IMR-90 (cell line): ENCODE data around the gene CALY. TPM values are rescaled to one million over a fixed set of nuclear protein-coding genes. Genes with fewer than 3 reads are reported as not detected.

Experiments
- ATAC-seq: fragments of 200-7000 bp; cut with Tn5 transposase; 2 replicates; pipeline ENCODE4 v1.9.1; 2020; ENCODE audit warnings: low read depth, mild to moderate bottlenecking, moderate library complexity
- BruUV-seq: library from RNA; stranded (reverse); fragments of 400-500 nt; replicated peaks from 2 replicates; lab custom pipeline; 2021; lab: Mats Ljungman, UMichigan
- CTCF ChIA-PET: fragments of 300-600 bp; formaldehyde crosslinking; extraction: SDS; loops from one replicate; lab custom pipeline; 2021; ENCODE audit warnings: antibody characterized with exemption; lab: Yijun Ruan, JAX
- POLR2A ChIA-PET: fragments of 300-600 bp; sonication (Branson Sonifier 250); formaldehyde crosslinking; loops from one replicate; lab custom pipeline; 2022; ENCODE audit warnings: antibody characterized with exemption; ENCODE audit not compliant: unreplicated experiment; lab: Charles Lee
- DNase-seq: peaks from one replicate; pipeline ENCODE4 v3.0.0; 2013
- H2AFZ ChIP-seq: replicated peaks from 2 replicates; pipeline ENCODE3; 2013; ENCODE audit warnings: low read length, mild to moderate bottlenecking; ENCODE audit not compliant: poor library complexity
- H2AK5ac ChIP-seq: 2 replicates; pipeline ENCODE4 v1.6.1; 2013; ENCODE audit warnings: low read depth, low read length, inconsistent platforms
- H2AK9ac ChIP-seq: replicated peaks from 2 replicates; pipeline ENCODE3; 2013; ENCODE audit warnings: mild to moderate bottlenecking, low read depth, low read length, moderate library complexity; ENCODE audit not compliant: poor library complexity
- H2BK120ac ChIP-seq: 2 replicates; pipeline ENCODE4 v1.6.1; 2013; ENCODE audit warnings: low read depth, low read length, inconsistent platforms
- H2BK15ac ChIP-seq: 3 replicates; pipeline ENCODE4 v1.6.1; 2013; ENCODE audit warnings: low read depth, low read length, inconsistent platforms
- H2BK20ac ChIP-seq: 2 replicates; pipeline ENCODE4 v1.6.1; 2013; ENCODE audit warnings: low read depth, mild to moderate bottlenecking, inconsistent platforms, low read length, moderate library complexity
- H2BK5ac ChIP-seq: 2 replicates; pipeline ENCODE4 v1.6.1; 2013; ENCODE audit warnings: mild to moderate bottlenecking, low read depth, low read length, inconsistent platforms; ENCODE audit not compliant: poor library complexity, severe bottlenecking
- H3K14ac ChIP-seq: replicated peaks from 2 replicates; pipeline ENCODE4 v1.6.1; 2013; ENCODE audit warnings: low read depth, low read length, inconsistent platforms
- H3K18ac ChIP-seq: 2 replicates; pipeline ENCODE4 v1.6.1; 2013; ENCODE audit warnings: low read depth, low read length, control low read depth
- H3K23ac ChIP-seq: 2 replicates; pipeline ENCODE4 v1.6.1; 2013; ENCODE audit warnings: low read depth, low read length, inconsistent platforms
- H3K27ac ChIP-seq: 2 replicates; pipeline ENCODE4 v1.5.1; 2013; ENCODE audit warnings: mild to moderate bottlenecking, control low read depth, low read length; ENCODE audit not compliant: insufficient read depth
- H3K27me3 ChIP-seq: 2 replicates; pipeline ENCODE4 v1.6.1; 2013; ENCODE audit warnings: low read length; ENCODE audit not compliant: control insufficient read depth, insufficient read depth
- H3K36me3 ChIP-seq: 2 replicates; pipeline ENCODE4 v1.6.1; 2013; ENCODE audit warnings: low read length, mixed read lengths; ENCODE audit not compliant: control insufficient read depth, insufficient read depth
- H3K4ac ChIP-seq: 2 replicates; pipeline ENCODE4 v1.6.1; 2013; ENCODE audit warnings: low read depth, low read length, inconsistent platforms
- H3K4me1 ChIP-seq: 2 replicates; pipeline ENCODE4 v1.6.1; 2013; ENCODE audit warnings: low read length, mixed read lengths; ENCODE audit not compliant: control insufficient read depth, insufficient read depth
- H3K4me2 ChIP-seq: 2 replicates; pipeline ENCODE4 v1.6.1; 2013; ENCODE audit warnings: low read depth, mild to moderate bottlenecking, control low read depth, low read length, moderate library complexity
- H3K4me3 ChIP-seq: 2 replicates; pipeline ENCODE4 v1.5.1; 2013; ENCODE audit warnings: low read depth, mild to moderate bottlenecking, control low read depth, low read length, moderate library complexity; ENCODE audit not compliant: insufficient read depth
- H3K56ac ChIP-seq: 2 replicates; pipeline ENCODE4 v1.6.1; 2013; ENCODE audit warnings: low read length, inconsistent platforms; ENCODE audit not compliant: insufficient read depth; ENCODE audit errors: extremely low read depth
- H3K79me1 ChIP-seq, 2 experiments: 2 replicates each; pipeline ENCODE4 v1.6.1; 2013; ENCODE audit warnings: low read length in 2 of 2, inconsistent platforms in 1 of 2, low read depth in 1 of 2
- H3K9ac ChIP-seq: 2 replicates; pipeline ENCODE4 v1.6.1; 2013; ENCODE audit warnings: low read depth, low read length, control low read depth
- H3K9me1 ChIP-seq: 2 replicates; pipeline ENCODE4 v1.6.1; 2013; ENCODE audit warnings: low read length, inconsistent platforms; ENCODE audit not compliant: insufficient read depth
- H3K9me3 ChIP-seq: 2 replicates; pipeline ENCODE4 v1.6.1; 2013; ENCODE audit warnings: low read length; ENCODE audit not compliant: control insufficient read depth, insufficient read depth
- H4K20me1 ChIP-seq: 2 replicates; pipeline ENCODE4 v1.6.1; 2013; ENCODE audit warnings: low read length, inconsistent platforms; ENCODE audit not compliant: insufficient read depth
- H4K5ac ChIP-seq: 2 replicates; pipeline ENCODE4 v1.6.1; 2013; ENCODE audit warnings: mild to moderate bottlenecking, low read depth, low read length, control low read depth
- H4K8ac ChIP-seq, 2 experiments: 2 replicates each; pipeline ENCODE4 v1.6.1; 2013; ENCODE audit warnings: low read depth in 2 of 2, low read length in 2 of 2, control low read depth in 1 of 2, inconsistent platforms in 1 of 2
- H4K91ac ChIP-seq: 2 replicates; pipeline ENCODE4 v1.6.1; 2013; ENCODE audit warnings: low read depth, low read length, inconsistent platforms; ENCODE audit not compliant: insufficient read depth
- MAZ ChIP-seq: IDR thresholded peaks from 2 replicates; pipeline ENCODE4 v1.6.1; 2012; ENCODE audit warnings: low read depth, mild to moderate bottlenecking, low read length, improper control_type of control experiment, moderate library complexity, borderline replicate concordance
- RCOR1 ChIP-seq: IDR thresholded peaks from 2 replicates; pipeline ENCODE4 v1.6.1; 2012; ENCODE audit warnings: mild to moderate bottlenecking, low read length, improper control_type of control experiment; ENCODE audit not compliant: insufficient replicate concordance
- RFX5 ChIP-seq: IDR thresholded peaks from 2 replicates; pipeline ENCODE4 v1.8.0; 2012; ENCODE audit warnings: low read depth, mild to moderate bottlenecking, low read length, moderate library complexity
- WGBS, 2 experiments: methylation state at CpG; one replicate each; pipeline versions ENCODE4 v1.1.5 to v1.1.7; 2013; ENCODE audit warnings: missing lambda C conversion rate in 2 of 2; ENCODE audit not compliant: insufficient read length in 1 of 2; ENCODE audit errors: extremely low coverage in 2 of 2; 5-methylcytosine and 5-hydroxymethylcytosine counted together
- dilution Hi-C: fragments of 300-500 bp; cut with HindIII; formaldehyde crosslinking; loops from one replicate; pipeline ENCODE4 v1.14.3; 2018; ENCODE audit warnings: low sequenced_read_pairs; ENCODE audit not compliant: unreplicated experiment
- in situ Hi-C: fragments of 300-500 bp; cut with MboI; formaldehyde crosslinking; loops from 3 replicates; pipeline ENCODE4 v1.14.3; 2019; ENCODE audit warnings: low sequenced_read_pairs, inconsistent platforms, mixed read lengths
- intact Hi-C: fragments of 100-400 bp; cut with micrococcal nuclease; formaldehyde crosslinking; loops from 2 replicates; pipeline ENCODE4 v1.10.0; 2022
- polyA plus RNA-seq, 3 experiments: library from polyadenylated mRNA; depleted of rRNA; stranded (reverse); fragments of >200 nt; gene quantifications; 2 replicates each; pipeline ENCODE4 v1.2.3, GENCODE V29; 2012; ENCODE audit warnings: low replicate concordance in 1 of 3
- total RNA-seq: library from RNA; depleted of rRNA; stranded (reverse); fragments of >200 nt; gene quantifications from 2 replicates; pipeline ENCODE4 v1.2.3, GENCODE V29; 2012
- TF ChIP-seq, protein P1 (sequence below): conservative IDR thresholded peaks from 2 replicates; pipeline ENCODE4 v1.5.1; 2012; ENCODE audit warnings: mild to moderate bottlenecking, low read depth, low read length, improper control_type of control experiment
- TF ChIP-seq, protein P2 (sequence below): fragments of 150-350 bp; IDR thresholded peaks from 2 replicates; pipeline ENCODE4 v1.6.1; 2017; ENCODE audit warnings: mild to moderate bottlenecking, antibody characterized with exemption, low read length, low read depth
- TF ChIP-seq, protein P3 (sequence below): fragments of 150-350 bp; IDR thresholded peaks from 2 replicates; pipeline ENCODE4 v1.6.1; 2016; ENCODE audit warnings: low read depth, mild to moderate bottlenecking, low read length, moderate library complexity, borderline replicate concordance

The CALY gene
- total and polyA plus RNA-seq, 2 of the 4 experiments (the other 2 are of a cell fraction) = 0.34 TPM; not detected in 1

DNA sequence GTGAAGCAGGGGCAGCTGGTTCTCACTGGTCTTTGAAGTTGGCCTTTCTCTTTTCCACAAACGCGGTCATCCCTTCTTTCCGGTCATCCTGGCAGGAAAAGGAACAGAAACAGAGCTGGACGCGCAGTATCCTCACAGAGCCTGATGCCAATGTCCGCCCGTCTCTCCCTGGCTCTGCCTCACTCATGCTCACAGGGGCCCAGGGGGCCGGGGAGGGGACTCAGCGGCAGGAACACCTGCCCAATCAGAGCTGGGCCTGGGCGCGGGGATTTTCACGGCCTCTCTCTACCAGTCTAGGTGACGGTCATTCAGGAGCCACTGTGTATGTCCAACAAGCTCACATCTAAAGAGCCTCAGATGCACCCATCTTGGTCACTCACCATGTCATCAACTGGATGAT lies 26.1 kb upstream of the CALY start:
- Histone ChIP-seq H3K36me3 (peaks cover 40% of the 10 kb centered on the region), H4K91ac (no peak overlapping the region), H3K56ac (no peak overlapping the region), H2BK20ac (no peak overlapping the region), H2BK15ac (no peak overlapping the region), H3K4me3 (no peak overlapping the region), H3K9ac (no peak overlapping the region), H3K4me2 (no peak overlapping the region), H2AFZ (no peak overlapping the region), H3K18ac (no peak overlapping the region), H3K79me1 (no peaks in the 10 kb centered on the region), H3K9me1 (no peaks in the 10 kb centered on the region; the same call in 1 of the 2 replicates), H3K27ac (no peak overlapping the region), H3K9me3 (no peaks in the 10 kb centered on the region), H2AK9ac (no peak overlapping the region), H4K20me1 (no peaks in the 10 kb centered on the region), H3K27me3 (no peaks in the 10 kb centered on the region), H4K5ac (no peak overlapping the region), H3K14ac (no peak overlapping the region), H3K23ac (no peak overlapping the region), H3K4ac (no peak overlapping the region), H2BK5ac (no peak overlapping the region), H2AK5ac (no peak overlapping the region), H4K8ac (no peak overlapping the region), H2BK120ac (no peak overlapping the region), H3K4me1 (no peaks in the 10 kb centered on the region)
- BruUV-seq = no TSS peak
- dilution Hi-C loops (no loop called here), in situ Hi-C loops (no loop called here), intact Hi-C loops (no loop called here)
- ATAC-seq (no peak), DNase-seq (no peak)
- 97% methylated on average over 6 of the region's 13 CpGs; no CpG with 5 or more reads in 1 of the 2 experiments for WGBS, 2 experiments
- ChIA-PET CTCF (no interaction called here), POLR2A (no interaction called here)
- no peak for TF ChIP-seq MAZ
- TF ChIP-seq, protein P1, sequence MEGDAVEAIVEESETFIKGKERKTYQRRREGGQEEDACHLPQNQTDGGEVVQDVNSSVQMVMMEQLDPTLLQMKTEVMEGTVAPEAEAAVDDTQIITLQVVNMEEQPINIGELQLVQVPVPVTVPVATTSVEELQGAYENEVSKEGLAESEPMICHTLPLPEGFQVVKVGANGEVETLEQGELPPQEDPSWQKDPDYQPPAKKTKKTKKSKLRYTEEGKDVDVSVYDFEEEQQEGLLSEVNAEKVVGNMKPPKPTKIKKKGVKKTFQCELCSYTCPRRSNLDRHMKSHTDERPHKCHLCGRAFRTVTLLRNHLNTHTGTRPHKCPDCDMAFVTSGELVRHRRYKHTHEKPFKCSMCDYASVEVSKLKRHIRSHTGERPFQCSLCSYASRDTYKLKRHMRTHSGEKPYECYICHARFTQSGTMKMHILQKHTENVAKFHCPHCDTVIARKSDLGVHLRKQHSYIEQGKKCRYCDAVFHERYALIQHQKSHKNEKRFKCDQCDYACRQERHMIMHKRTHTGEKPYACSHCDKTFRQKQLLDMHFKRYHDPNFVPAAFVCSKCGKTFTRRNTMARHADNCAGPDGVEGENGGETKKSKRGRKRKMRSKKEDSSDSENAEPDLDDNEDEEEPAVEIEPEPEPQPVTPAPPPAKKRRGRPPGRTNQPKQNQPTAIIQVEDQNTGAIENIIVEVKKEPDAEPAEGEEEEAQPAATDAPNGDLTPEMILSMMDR = no peak
- TF ChIP-seq, protein P2, sequence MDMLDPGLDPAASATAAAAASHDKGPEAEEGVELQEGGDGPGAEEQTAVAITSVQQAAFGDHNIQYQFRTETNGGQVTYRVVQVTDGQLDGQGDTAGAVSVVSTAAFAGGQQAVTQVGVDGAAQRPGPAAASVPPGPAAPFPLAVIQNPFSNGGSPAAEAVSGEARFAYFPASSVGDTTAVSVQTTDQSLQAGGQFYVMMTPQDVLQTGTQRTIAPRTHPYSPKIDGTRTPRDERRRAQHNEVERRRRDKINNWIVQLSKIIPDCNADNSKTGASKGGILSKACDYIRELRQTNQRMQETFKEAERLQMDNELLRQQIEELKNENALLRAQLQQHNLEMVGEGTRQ = no peak
- TF ChIP-seq RCOR1 = no peak
- TF ChIP-seq RFX5 = no peak
- TF ChIP-seq, protein P3, sequence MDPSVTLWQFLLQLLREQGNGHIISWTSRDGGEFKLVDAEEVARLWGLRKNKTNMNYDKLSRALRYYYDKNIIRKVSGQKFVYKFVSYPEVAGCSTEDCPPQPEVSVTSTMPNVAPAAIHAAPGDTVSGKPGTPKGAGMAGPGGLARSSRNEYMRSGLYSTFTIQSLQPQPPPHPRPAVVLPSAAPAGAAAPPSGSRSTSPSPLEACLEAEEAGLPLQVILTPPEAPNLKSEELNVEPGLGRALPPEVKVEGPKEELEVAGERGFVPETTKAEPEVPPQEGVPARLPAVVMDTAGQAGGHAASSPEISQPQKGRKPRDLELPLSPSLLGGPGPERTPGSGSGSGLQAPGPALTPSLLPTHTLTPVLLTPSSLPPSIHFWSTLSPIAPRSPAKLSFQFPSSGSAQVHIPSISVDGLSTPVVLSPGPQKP = no peak
